ENCODE measurements around the gene OR1A2.
"Not testable (repeated sequence)": the region's sequence is repeated elsewhere in the genome, so short reads cannot be mapped to it uniquely, and the experiment has no call there.

Gene OR1A2

GRCh38 chr17:3197219-3197618 lies at the start of gene OR1A2:
OR1A2 (plus strand) TSS chr17:3197519; CDS start chr17:3197519, 0 bp downstream.
- no peak for DNase-seq

- DNase-seq = no peak
These were observed 40.1 kb upstream of the OR1A2 start for GRCh38 chr17:3157218-3157617.

GRCh38 chr17:3167574-3167973 lies 29.7 kb upstream of the OR1A2 start:
- no peak for DNase-seq

- no peak for DNase-seq
These were observed 7.4 kb upstream of the OR1A2 start for GRCh38 chr17:3189961-3190360.

- DNase-seq = no peak
These were observed 10.0 kb downstream of the OR1A2 start, which contains the start of gene OR1A1 for GRCh38 chr17:3207367-3207766. OR1A1 (plus strand) TSS chr17:3207667; CDS start chr17:3215621, 7,954 bp downstream.

GRCh38 chr17:3208484-3208883 lies 11.2 kb downstream of the OR1A2 start:
- DNase-seq = no peak

- DNase-seq = no peak
These were observed 15.7 kb downstream of the OR1A2 start for GRCh38 chr17:3213001-3213400.

- no peak for DNase-seq
These were observed 16.3 kb downstream of the OR1A2 start for GRCh38 chr17:3213587-3213986.

GRCh38 chr17:3219978-3220377 lies 22.7 kb downstream of the OR1A2 start:
- not testable (repeated sequence) for DNase-seq

GRCh38 chr17:3221850-3222249 lies 24.5 kb downstream of the OR1A2 start:
- no peak for DNase-seq

GRCh38 chr17:3222505-3222904 lies 25.2 kb downstream of the OR1A2 start:
- DNase-seq = no peak

GRCh38 chr17:3224721-3225352 lies 27.5 kb downstream of the OR1A2 start:
- DNase-seq = not testable (repeated sequence)

- DNase-seq = not testable (repeated sequence)
These were observed 35.0 kb downstream of the OR1A2 start for GRCh38 chr17:3232300-3232699.

GRCh38 chr17:3238685-3239084 lies 41.4 kb downstream of the OR1A2 start:
- DNase-seq = not testable (repeated sequence)

GRCh38 chr17:3241044-3241443 lies 43.7 kb downstream of the OR1A2 start:
- not testable (repeated sequence) for DNase-seq

- not testable (repeated sequence) for DNase-seq
These were observed 47.5 kb downstream of the OR1A2 start for GRCh38 chr17:3244841-3245240.

All from hippocampal formation (tissue), 2 donors.